ENCODE results near the gene ERICH6B.

ERICH6B gene

DNA sequence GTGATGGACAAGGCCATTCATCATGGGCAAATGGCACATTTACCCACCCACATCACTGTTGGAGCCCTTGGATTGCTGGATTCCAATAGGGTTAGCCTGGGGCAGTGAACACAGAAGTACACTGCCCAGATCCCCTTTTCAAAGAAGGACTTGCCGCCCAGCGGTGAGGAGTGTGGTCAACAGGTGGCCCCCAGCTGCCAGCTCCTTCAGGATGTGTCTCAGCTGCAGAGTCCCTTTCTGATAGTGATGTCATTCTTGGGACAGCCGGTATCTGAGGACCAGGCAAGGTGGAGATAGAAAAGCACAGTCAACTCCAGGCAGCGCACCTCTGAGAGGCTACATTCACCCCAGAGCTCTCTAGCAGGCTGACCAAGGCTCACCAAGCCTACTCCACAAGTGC, 16.9 kb downstream of the ERICH6B start:
- DNase-seq: no peak

DNA sequence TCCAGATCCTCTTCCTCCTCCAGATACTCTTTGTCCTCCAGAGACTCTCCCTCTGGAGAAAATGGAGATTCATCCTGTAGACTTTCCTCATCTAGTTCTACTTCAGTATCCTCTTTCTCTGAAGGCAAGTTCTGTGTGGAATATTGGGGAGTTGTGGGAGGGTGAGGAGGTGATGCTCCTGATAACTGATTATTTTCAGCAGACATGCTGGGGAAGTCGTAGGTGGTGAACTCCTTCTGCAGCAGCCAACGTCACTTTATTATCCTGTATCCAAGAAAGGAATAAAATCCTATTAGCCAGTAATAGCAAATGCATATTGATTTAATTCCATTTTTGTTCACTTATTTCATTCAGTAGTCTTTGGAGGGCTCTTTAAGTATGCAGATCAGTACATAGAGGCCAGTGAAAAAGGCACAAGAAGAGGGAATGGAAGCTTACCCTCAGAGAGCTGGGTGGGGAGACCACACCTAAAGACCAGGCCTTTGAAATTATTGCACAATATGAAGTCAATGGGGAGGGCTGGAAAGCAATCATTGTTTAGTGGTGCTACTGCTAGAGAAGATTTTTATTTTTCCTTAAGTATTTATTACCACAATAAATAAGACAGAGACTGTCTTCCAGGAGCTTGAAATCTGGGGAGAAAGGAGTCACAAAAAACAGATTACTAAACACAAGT, 18.6 kb downstream of the ERICH6B start:
- DNase-seq: no peak

DNA sequence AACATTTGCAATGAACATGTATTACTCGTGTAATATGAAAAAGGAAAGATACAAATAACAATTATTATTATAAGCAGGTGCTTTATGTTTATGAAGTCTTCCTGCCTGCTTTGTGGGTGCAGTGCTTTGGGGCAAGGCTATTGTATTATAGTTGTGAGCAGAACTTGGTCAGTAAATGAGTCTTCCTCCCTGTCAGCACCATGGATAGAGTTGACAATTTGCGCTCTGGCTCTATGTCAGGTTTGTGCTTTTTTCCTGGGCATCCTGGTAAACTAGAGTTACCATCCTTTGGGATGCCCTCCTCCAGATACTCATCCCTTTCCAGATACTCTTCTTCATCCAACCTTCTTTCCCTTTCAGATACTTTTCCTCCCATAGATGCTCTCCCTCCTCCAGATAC, 19.6 kb downstream of the ERICH6B start:
- DNase-seq: no peak

DNA sequence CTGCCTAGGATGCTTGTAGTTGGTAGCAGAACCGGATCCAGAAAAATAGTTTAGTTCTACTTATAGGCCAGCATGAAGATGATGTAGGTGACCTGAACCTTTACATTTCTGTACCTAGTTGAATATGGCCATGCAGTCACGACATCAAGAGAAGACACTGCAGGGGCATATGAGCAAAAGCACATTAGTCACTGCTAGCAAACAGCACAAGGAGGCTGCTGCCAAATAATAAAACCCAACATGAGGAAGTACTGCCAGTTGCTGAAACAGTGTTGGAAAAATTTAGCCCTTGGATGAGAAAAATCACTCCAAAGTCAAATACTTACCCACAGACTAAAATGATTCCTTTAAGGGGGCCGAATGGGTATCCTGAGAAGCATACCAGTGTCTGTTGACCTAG, 20.8 kb downstream of the ERICH6B start:
- no peak for DNase-seq

DNA sequence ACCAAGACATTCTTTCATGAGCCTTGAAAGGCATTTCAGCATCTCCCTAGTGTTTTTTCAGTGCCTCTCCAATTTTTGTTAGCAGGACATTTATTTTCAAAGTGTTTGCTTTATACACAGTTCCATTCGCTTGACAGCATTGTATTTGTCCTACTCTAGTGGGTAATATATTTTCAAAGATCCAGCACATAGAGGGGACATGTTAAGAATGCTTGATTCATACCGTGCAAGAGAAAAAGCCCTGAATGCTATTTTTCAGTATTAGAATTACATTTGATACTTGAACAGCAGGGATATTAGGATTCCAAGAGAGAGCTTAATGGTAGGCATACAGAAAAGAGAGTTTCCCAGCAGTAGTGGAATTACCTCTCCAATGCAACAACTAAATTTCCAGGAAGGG, 21.3 kb downstream of the ERICH6B start:
- DNase-seq: no peak

DNA sequence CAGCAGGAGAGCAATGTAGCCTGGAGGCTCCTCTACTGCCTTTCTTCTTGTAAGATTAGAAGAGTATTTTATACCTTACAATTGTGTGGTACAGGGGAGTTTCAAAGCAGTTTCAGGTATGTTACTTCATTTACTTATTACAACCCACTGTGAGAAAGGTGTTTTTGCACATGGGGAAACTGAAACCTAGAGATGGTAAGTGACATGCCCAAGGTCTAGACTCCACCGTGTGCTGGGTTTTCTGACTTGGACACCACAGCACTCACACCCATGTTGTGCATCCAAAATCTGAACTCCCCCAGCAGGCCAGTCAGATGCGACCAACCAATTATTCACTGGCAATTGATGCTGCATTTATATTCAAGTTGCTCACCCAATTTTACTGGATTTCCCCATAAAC, 22.8 kb downstream of the ERICH6B start:
- DNase-seq: no peak

DNA sequence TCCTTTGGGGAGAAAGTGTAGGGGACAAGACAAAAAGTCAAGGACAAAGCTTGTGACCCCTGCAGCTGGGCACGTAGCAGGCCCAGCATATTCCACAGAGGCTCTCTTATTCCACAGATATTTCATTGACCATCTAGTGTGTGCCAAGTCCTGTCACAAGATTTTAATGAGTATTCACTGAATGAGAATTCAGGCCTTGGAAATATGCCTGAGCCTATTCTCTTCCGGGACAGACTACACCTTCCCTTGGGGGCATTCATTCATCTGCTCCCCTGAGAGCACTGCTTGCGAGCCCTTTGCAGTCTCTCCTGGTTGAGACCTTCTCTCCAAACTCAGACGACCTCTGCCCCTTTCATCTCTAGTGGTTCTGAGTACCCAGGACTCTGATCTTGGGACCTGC, 25.5 kb downstream of the ERICH6B start:
- DNase-seq: no peak

DNA sequence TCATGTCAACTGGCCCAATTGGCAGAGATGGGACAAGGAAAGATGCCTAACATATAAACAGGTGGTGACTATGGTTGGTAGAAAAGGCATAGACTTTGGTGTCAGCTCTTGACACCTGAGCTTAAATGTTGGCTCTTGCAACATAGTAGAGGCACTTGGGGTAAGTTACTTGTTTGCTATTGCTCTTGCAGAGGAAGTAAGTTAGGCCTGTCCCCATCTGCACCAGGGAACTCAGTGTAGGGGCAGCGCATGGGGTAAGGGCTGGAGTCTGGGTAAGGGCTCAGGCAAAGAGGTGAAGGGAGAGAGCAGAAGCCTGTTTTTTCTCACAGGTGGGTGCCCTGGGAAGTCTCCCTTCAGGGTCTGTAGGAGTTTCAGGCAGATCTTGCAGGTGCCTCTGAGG, 27.6 kb downstream of the ERICH6B start:
- DNase-seq: no peak

DNA sequence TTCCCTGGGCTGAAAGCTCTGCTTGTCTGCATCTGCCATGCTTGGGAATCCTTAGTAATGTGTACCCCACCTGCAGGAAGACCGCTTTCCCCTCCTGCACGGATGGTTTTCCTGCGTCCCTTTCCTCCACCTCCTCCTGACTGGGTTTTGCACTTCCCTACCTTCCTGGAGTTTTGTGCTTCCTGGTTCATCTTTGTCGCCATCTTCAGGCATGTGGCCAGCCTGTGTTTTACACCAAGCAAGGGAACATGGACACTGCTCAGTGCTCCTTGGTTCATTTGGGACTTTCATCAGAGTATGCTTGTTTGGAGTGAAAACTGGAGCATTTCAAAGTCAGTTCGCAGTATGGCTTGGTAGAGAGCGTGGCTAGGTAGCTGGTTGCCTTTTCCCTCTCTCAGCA, 30.7 kb downstream of the ERICH6B start:
- DNase-seq: no peak

DNA sequence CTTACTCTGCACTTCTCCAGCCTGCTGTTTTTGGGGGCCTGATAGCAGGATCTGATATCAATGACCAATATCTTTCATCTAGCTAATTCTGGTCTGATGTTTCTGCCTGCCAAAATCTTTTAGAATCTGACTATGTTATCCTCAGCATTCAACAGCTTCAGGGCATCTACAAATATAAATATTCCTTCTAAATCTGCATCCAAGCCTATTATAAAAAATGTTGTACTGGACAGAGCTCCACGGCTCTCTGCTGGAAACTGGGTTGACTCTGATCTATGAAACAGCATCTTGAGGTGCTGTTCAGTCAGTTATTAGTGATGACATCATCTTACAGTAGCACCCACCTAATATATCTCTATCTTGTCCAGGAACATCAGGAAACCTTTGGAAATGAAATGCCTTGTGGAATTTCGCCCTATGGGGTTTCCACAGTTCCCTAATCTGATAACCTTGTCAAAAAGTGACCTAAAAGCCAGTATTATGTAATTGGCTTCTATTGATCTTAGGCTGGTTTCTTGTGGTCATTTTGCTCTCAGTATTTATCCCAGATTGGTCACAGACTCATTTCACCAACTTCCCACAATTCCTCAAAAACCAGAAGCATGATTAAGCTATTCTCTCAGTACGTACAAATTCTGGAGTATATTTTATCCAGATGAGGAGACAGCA, 33.0 kb downstream of the ERICH6B start:
- DNase-seq: no peak

DNA sequence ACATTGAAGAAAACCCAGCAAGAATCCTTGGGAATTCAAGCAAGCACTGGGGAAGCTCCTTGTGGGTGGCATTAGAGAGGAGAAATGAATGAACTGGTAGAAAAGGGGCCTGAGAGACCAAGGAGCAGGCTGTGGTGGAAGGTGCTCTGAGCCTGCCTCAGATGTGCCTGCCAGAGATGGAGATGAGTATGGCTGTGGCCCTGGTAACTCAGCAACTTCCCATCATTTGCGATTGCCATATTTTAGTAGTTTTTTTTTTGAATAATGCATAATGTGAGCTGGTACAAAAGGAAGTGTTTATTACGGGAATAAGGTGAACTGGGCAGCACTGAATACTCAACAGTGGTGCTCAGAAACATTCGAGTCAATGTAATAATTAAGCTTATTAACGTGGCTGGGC, 39.1 kb downstream of the ERICH6B start:
- DNase-seq: no peak

DNA sequence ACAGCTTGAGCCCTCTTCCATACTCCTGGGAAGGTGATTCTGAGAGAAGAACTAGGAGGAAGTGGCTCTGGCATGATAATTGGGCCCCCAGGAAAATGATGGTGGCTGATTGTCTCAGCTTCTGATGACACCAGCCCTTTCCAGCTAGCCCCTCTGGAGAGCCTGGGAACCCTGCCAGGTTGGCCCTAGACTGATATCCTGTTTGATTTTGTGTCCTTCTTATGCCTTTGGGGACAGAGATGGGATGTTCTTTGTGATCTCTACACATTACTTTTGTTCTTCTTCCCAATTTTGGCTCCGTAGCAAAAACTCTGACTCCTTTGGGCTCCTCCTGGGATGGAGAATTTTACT, 39.7 kb downstream of the ERICH6B start:
- DNase-seq: no peak

DNA sequence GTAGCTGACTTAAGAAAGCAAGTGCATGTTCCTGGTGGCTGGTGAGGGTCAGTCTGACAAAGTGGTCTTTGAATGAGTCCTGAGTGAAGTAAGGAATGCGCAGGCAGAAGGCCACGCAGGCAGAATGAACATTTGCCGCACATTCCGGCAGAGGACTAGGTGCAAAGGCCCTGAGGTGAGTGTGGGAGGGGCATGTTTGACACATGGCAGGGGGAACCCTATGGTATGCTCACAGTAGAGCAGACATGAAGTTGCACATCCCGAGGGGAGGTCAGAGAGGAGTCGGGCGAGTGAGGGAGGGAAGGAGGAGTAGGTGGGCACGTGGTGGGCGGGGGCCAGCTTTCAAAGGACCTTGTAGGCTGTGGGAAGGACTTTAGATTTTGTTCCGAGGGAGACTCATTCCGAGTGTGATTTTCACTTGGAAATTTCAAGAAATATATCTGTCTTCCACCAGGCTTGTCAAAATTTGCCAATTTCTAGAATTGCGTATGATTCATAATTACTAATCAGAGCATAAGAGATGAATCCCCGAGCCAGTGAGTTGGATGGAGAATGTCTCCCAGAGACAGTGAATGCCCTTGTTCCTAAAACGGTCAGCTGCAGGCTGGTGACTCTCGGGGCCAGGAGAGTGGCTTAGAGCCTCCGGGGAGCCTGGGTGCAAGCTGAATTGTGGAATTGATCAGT, 40.3 kb downstream of the ERICH6B start:
- DNase-seq: no peak

DNA sequence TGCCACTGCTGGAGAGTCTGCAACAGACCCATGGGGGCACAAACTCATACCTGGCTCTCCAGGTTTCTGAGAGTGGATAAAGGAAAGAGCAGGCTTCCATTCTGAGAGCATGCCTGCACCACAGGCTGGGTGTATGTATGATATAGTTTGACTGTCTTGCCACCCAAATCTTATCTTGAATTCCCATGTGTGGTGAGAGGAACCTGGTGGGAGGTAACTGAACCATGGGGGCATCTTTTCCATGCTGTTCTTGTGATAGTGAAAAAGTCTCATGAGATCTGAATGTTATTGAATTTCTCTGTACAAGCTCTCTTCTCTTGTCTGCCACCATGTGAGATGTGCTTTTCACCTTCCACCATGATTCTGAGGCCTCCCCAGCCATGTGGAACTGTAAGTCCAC, 50.2 kb downstream of the ERICH6B start:
- no peak for DNase-seq

DNA sequence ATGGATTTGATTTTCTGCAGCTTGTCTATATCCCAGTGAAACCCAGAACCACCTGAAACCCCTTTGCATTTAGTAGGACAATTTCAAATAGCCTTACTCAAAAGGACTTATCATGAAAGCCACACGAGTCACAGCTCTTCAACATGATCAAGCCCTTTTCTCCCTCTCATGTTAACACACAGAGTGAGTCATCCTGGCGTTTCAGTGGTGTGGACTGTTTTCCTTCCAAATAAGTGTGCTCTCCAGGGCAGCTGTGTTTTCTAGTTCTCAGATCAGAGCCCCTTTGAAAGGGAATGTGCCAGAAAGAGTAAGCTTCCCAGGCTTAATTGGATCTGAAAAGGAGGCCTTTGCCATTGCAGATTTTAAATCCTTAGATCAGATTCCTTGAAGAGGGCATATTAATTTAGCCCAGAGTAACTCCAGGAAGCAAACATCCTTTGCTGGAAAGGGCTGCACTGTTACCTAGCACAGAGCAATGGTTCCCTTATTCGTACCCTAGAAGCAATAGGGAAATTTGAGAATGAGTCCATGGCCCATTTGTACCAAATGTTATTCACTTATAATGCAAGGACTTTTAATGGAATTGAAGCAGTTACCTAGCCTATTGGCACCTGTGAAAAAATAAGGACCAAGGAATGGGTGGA, 51.3 kb downstream of the ERICH6B start:
- DNase-seq: no peak

DNA sequence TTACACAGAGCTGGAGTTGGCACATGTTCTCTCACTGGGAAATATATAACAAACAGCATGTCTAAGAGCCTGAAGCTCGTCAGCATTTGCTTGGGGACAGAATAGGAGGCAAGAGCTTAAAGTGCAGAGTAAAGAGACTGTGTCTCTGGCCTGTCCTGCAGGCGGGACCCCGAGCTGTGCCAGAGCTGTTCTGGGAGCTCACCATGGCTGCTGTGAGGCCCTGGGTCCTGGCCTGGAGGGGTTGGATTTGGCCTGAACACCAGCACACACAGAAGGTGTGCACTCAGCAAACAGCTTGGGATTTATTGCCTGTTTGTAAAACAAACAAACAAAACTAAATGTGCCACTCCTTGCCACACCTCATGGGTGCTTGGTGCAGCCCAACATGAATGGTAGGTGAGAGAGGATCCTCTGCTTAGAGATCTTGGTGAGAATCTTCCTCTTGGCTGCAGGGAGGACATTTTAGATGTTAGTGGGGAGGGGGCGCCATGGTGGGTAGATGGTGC, 60.9 kb downstream of the ERICH6B start:
- DNase-seq: no peak

DNA sequence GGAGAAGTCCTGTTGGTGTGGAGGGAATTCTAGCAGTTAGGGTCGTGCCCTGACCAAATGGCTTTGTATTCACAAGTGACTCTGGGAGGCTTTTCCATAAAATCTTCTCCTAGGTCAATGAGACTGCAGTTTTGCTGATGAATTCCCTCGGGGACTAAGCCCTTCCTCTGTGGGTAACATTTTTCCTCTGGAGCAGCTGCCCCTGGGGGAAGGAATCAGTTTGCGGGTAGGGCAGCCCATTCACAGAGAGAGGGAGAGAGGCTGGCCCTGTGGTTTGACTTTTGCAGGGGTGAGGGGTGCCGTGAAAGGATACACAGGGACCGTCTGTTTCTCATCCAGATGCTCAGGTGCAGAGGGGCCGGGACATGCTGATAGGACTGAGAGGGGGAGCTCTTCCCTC, 67.3 kb downstream of the ERICH6B start:
- DNase-seq: no peak

DNA sequence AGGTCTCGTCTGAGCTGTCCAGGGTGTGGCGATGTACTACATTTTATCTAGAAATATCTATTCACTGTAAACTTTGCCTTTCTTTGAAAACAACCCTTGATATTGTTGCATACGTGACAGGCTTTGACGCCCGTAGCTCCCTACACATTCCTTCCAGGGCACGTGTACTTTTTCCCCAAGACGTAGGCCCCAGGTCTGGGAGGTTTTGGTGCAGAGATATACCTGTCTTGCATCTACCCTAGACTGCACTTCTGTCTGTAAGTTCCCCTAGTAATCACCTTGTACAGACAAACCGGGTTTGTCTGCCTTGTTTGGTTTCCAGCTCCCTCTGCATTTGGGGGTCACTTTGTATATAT, 69.2 kb downstream of the ERICH6B start:
- no peak for DNase-seq

DNA sequence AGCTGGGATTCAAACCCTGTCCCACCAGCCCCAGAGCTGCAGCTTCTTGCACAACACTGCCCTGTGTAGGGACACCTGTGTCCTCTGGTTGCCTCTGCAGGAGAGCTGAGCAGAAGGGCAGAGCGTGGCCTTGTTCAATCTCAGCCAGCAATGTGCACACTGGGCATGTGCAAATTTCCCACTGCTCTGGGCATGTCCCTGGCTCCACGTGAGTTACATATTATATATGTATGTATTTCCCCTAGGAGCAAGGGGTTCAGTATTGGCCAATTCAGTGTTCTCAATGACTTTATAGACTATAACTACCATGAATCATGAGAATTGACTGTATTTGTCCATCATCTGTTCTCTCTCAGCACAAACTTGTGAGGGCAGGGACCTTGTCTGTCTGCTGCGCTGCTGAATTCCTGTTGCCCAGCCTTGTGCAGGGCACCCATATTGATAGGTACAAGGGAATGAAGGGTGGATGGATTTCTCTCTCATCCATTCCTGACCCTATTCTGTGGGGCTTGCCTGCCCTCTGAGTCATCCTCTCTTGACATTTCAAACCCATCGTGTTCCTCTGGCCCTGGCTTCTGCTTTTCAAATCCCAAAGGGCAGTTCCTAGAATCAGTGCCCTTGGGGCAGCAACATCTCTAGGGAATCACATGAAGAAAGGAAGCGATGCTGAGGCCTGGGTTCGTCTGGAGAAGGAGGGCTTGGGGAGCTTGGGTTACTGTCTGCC, 69.7 kb downstream of the ERICH6B start:
- DNase-seq: no peak

DNA sequence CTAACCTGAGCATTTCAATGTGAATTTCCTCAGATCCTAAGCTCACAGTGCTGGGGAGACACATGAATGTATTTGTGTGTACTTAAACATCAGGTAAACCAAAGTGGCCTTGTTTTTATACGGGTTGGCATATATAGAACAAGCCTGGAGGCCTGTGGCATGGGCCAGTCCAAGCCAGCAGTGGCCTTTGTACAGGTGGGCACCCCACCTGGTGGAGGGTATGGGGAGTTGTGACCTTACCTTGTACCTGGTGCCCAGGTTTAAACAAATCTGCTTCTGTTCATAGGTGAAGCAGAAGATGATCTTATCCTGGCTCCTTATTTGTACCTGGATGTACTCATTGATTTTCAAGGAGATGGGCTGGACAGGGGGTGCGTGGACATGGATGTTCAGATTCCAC, 71.0 kb downstream of the ERICH6B start:
- no peak for DNase-seq

DNA sequence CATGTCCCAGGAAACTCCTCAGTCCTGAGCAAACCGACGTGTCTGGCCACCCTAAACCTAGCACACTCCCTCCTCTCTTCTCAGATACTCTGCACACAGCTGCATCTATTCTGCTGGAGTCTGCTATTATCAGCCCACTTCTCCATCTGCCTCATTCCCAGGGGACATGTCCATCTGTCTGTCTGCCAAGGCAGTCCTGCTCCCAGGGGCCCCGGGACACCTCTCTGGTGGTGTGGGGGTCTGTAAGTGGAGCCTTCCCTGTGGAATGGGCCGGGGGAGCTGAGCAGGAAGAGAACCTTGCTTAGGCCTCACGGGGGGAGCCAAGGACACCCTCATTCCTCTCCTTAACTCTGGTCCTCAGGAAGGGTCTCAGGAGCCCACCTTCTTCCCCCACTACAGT, 72.7 kb downstream of the ERICH6B start:
- DNase-seq: no peak

DNA sequence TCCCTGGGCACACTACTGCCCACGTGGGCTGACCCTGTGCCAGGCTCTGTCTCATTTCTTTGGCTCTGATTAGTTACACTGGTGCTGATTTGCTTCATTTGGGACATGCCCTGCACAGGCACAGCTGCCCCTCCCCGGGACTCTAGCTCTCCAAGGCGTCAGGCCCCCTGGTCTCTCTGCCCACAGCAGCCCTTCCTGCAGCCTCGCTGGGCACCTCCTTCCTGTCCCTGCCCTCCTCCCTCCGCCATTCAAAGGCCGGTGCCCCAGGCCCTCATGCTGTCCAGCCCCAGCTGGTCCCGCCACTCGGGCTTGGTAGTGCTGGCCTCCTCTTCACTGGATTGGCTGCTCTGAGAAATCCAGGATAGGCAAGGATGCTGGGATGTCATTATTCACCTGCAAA, 73.1 kb downstream of the ERICH6B start:
- no peak for DNase-seq

DNA sequence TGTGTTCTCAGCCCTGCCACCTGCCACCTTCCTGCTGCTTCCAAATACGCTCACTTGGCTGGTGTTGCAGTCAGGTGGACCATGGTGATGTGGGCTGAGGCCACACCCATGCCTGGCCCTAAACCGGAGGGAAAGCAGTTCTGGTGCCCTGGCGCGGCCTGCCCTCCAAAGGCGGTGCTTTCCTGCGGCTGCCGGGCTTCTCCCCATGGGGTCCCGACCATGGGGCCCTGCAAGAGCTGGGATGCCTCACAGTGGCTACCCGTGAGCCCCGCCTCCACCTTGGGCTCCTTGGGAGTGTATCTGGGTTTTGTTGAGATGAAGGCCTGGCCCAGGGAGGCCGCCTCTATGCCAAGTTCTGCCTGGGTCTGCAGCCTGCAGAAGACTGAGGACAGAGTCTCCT, 73.7 kb downstream of the ERICH6B start:
- DNase-seq: no peak

Data from retina (tissue), 1 donor.